HG03064 (cell line): ENCODE measurements around the gene SPAG9.
"Not testable (repeated sequence)": the region's sequence is repeated elsewhere in the genome, so short reads cannot be mapped to it uniquely, and the experiment has no call there.

Experiments
- ATAC-seq: cut with Tn5 transposase; IDR thresholded peaks from one replicate; pipeline ENCODE4 v1.9.1; 2021; ENCODE audit warnings: low read depth; ENCODE audit not compliant: unreplicated experiment

Gene SPAG9

GRCh38 chr17:51144266-51145022, 23.8 kb upstream of the SPAG9 start:
- ATAC-seq, result no peak

- no peak for ATAC-seq
Observed at GRCh38 chr17:51142597-51142996, 21.9 kb upstream of the SPAG9 start.

GRCh38 chr17:51135956-51136355, 15.3 kb upstream of the SPAG9 start:
- ATAC-seq, result no peak

GRCh38 chr17:51133365-51133764, 12.7 kb upstream of the SPAG9 start:
- no peak for ATAC-seq

- ATAC-seq, result no peak
Observed at GRCh38 chr17:51132964-51133319, 12.3 kb upstream of the SPAG9 start.

- ATAC-seq, result no peak
Observed at GRCh38 chr17:51128076-51128475, 7.4 kb upstream of the SPAG9 start.

GRCh38 chr17:51124640-51125503, 4.2 kb upstream of the SPAG9 start:
- no peak for ATAC-seq

GRCh38 chr17:51122473-51123115, 1.9 kb upstream of the SPAG9 start:
- ATAC-seq, result not testable (repeated sequence)

- no peak for ATAC-seq
Observed at GRCh38 chr17:51121620-51122472, 1.2 kb upstream of the SPAG9 start.

GRCh38 chr17:51120357-51120738, 320 bp downstream of the SPAG9 start:
- peak; percentile 32 for ATAC-seq

- peak; percentile 15 for ATAC-seq
Observed at GRCh38 chr17:51119415-51120356, 982 bp downstream of the SPAG9 start.

- ATAC-seq, result no peak
Observed at GRCh38 chr17:51118330-51119195, 2.1 kb downstream of the SPAG9 start.

GRCh38 chr17:51115179-51115578, 5.5 kb downstream of the SPAG9 start:
- no peak for ATAC-seq

GRCh38 chr17:51112303-51113222, 8.1 kb downstream of the SPAG9 start:
- ATAC-seq, result not testable (repeated sequence)

GRCh38 chr17:51107778-51108177, 12.9 kb downstream of the SPAG9 start:
- no peak for ATAC-seq

GRCh38 chr17:51103451-51103850, 17.2 kb downstream of the SPAG9 start:
- no peak for ATAC-seq

GRCh38 chr17:51103050-51103449, 17.6 kb downstream of the SPAG9 start:
- ATAC-seq, result no peak
